ENCODE measurements around the gene FADS1.

Gene FADS1

GRCh38 chr11:61846362-61847020 lies 29.7 kb upstream of the FADS1 start:
- no peak for DNase-seq (ENCODE audit: low spot score)

- DNase-seq (ENCODE audit: low spot score) = no peak
These were observed 28.2 kb upstream of the FADS1 start for GRCh38 chr11:61844909-61845565.

- no peak for DNase-seq (ENCODE audit: low spot score)
These were observed 25.7 kb upstream of the FADS1 start for GRCh38 chr11:61842528-61842820.

- DNase-seq (ENCODE audit: low spot score) = no peak
These were observed 25.1 kb upstream of the FADS1 start for GRCh38 chr11:61841636-61842527.

- DNase-seq (ENCODE audit: low spot score) = no peak
These were observed 23.6 kb upstream of the FADS1 start for GRCh38 chr11:61840371-61840770.

- no peak for DNase-seq (ENCODE audit: low spot score)
These were observed 22.9 kb upstream of the FADS1 start for GRCh38 chr11:61839742-61840141.

GRCh38 chr11:61838921-61839320 lies 22.1 kb upstream of the FADS1 start:
- DNase-seq (ENCODE audit: low spot score) = no peak

- DNase-seq (ENCODE audit: low spot score) = no peak
These were observed 21.7 kb upstream of the FADS1 start for GRCh38 chr11:61838501-61838900.

GRCh38 chr11:61837411-61838005 lies 20.7 kb upstream of the FADS1 start:
- no peak for DNase-seq (ENCODE audit: low spot score)

GRCh38 chr11:61836193-61836592 lies 19.4 kb upstream of the FADS1 start:
- no peak for DNase-seq (ENCODE audit: low spot score)

GRCh38 chr11:61834278-61835048 lies 17.7 kb upstream of the FADS1 start:
- DNase-seq (ENCODE audit: low spot score) = no peak

GRCh38 chr11:61833926-61834277 lies 17.1 kb upstream of the FADS1 start:
- no peak for DNase-seq (ENCODE audit: low spot score)

GRCh38 chr11:61833471-61833870 lies 16.7 kb upstream of the FADS1 start:
- DNase-seq (ENCODE audit: low spot score) = no peak

- DNase-seq (ENCODE audit: low spot score) = no peak
These were observed 16.0 kb upstream of the FADS1 start for GRCh38 chr11:61832754-61833153.

GRCh38 chr11:61832207-61832606 lies 15.4 kb upstream of the FADS1 start:
- DNase-seq (ENCODE audit: low spot score) = no peak

GRCh38 chr11:61830237-61831105 lies 13.7 kb upstream of the FADS1 start:
- no peak for DNase-seq (ENCODE audit: low spot score)

GRCh38 chr11:61829806-61830205 lies 13.0 kb upstream of the FADS1 start:
- no peak for DNase-seq (ENCODE audit: low spot score)

- DNase-seq (ENCODE audit: low spot score) = peak; percentile 82
These were observed 12.0 kb upstream of the FADS1 start for GRCh38 chr11:61828629-61829407.

- no peak for DNase-seq (ENCODE audit: low spot score)
These were observed 11.5 kb upstream of the FADS1 start for GRCh38 chr11:61828379-61828628.

GRCh38 chr11:61827571-61828378 lies 11.0 kb upstream of the FADS1 start, which contains the start of gene FADS2:
Gene FADS2 (plus strand): TSS chr11:61828300. CDS start chr11:61828391, 91 bp downstream.
- DNase-seq (ENCODE audit: low spot score) = peak; percentile 97
